SH-SY5Y (cell line): ENCODE data around the gene GNG14.

Experiments used
- GATA2 ChIP-seq: IDR thresholded peaks from 2 replicates; pipeline ENCODE4 v1.6.1; 2011; ENCODE audit warnings: mild to moderate bottlenecking, low read depth, low read length
- GATA3 ChIP-seq: IDR thresholded peaks from 2 replicates; pipeline ENCODE4 v1.6.1; 2011; ENCODE audit warnings: low read depth, mild to moderate bottlenecking, low read length, moderate library complexity

Gene GNG14

DNA sequence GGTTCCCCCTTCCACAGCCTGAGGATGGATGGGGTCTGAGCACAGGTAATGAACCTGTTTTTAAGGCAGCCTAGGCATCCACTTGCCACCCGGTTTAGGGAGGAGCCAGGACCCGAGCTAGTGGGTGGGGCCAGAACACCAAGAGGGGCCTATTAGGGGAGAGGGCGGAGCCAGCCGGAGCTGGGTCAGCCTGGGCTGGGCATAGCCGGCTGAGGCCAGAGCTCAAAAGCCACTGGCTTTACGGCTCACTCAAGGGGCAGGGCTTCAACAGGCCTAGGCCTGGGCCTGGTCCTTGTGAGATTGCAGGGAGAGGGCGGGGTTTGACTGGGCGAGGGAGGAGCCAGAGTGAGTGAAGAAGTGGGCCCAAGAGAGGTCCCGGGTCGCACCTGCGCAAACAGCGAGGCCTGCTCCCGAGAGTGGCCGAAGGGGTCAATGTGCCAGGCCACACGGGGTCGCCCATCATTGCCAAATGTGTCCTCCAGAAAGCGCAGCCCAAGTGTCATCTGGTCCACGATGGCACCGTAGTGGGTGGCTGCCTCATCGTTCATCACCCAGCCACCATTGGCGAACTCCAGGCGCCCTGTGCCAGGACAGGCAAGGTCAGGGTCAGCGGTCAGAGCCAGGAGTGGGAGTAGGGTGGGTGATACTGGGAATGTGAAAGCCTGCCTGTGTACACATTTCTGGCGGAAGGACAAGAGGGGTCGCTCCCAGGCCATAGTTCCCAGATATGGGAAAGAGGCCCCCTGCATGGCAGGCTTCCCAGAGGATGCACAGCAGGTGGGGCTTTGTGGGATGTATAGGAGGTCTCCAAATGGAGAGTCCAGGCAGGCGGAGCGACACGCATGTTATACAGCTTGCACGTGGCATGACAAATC is 23.2 kb upstream of the GNG14 start:
- no peak for TF ChIP-seq GATA3
- no peak for TF ChIP-seq GATA2

DNA sequence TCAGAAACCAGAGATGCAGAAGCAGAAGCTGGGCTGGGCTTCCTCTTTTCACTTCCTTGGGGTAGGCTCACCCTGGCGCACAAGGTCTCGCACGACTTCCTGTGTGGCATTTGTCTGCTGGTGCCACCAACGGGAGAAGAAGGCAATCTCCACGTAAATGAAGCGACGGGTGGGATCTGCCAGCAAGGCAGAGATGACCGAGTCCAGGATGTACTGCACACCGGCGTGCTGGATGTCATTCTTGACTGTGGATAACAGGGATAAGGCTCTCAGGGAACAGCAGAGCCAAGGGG is 22.6 kb upstream of the GNG14 start:
- TF ChIP-seq GATA3: no peak
- TF ChIP-seq GATA2: no peak

DNA sequence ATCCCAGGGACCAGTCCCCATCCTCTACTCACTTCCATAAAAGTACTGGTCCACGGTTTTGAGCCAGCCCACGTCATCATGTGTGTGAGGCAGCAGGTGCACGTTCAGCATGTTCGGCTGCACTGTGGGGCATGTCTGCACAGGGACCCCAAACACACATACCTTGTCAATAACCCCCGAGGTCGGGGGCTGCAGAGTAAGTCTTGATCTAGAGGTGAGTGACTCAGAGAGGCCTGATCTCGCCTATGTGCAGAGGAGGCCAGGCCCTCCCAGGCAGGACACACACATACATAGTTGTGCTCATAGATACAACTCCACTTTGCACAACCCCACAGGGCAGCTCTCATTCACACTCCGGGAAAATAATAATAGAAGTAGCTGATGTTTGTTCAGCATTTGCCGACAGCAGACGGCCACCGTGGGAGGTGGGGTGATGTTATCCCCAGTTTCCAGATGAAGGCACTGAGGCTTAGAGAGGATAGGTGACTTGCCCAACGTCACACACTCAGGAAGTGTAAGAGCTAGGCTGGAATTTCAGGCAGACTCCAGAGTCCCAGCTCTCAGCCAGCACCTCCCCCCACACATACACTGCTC is 22.0 kb upstream of the GNG14 start:
- TF ChIP-seq GATA3 (no peak), GATA2 (no peak)

DNA sequence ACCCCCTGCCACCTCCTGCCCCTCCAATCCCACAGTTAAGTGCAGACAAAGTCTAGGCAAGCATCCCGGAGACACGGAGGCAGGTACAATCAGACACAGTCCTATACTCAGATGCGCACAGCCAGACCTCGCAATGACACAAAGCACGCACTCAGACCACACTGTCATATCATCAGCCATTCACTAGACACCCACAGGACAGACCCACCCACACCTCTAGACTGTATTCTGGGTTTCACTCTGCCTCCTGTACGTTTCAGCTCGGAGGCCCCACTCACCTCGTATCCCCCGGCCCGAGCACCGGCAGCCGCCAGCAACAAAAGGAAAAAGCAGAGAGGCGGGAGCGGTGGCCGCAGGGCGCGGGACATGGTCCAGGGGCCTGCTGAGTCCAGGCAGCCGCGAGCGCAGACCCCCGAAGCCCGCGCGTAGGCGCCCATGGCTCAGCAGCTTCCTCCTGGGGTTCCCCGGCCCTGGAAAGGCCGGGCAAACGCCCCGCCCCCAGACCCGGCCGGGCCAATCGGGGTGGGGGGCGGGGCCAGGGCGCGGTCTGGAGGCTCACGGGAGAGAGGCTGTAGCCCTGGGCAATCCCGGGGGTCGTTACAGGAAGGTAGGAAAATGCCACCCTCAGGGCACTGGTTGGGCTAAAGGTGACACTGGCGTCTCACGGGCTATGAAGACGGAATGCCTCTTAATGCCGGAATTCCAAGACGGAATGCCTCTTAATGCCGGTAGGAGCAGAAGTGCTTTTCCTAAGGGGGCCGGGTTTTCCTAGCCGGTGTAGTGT is 21.3 kb upstream of the GNG14 start, which contains the start of the genes MAN2B1 and WDR83:
Gene MAN2B1 (minus strand): TSS at position 478 of the 784 bp plus-strand sequence. CDS start 41 bp downstream, at position 437.
Gene WDR83 (plus strand): TSS at position 543 of the 784 bp plus-strand sequence. CDS start 2,984 bp downstream, outside the sequence.
- TF ChIP-seq GATA2 (no peak), GATA3 (no peak)

DNA sequence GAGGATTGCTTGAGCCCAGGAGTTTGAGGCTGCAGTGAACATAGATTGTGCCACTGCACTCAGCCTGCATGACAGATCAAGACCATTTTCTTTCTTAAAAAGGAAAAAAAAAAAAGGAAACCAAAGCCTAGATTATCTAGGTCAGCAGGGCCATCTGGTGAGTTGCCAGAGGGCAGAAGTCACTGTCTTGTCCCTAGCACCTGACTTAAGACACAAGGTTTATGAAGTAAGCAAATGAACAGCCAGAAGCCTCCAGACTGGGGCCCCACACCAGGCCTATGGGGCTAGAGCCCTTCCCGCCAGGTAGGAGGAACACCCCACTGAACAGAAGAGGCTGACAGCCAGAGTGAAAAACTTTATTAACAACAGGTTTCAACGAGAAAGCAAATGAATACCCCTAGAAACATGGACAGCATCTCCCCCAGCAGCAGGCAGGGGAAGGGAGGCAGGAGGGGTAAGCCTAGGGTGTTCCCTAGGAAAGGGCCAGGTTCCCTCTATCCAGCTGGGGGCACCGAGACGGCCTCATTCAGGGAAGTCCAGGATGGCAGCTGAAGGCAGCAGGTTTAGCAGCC is 20.0 kb upstream of the GNG14 start:
- TF ChIP-seq GATA2: no peak
- TF ChIP-seq GATA3: no peak

DNA sequence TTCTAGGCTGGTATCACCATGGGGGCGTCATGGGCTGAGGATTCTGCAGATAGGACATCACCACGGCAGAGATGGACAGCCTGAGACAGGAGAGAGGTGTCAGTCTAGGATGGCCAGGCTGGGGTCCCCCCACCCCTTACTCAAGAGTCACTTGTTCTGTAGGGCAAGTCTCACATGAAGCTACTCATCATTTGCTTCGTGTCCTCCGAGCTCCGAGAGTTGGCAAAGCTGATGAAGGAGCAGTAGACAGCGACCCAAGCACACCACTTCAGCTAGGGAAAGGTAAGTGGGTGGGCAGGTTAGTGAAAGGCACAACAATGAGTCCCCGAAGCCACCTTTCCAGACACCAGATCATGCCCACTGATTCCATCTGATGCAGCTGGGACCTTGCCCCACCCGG is 19.5 kb upstream of the GNG14 start:
- no peak for TF ChIP-seq GATA3

DNA sequence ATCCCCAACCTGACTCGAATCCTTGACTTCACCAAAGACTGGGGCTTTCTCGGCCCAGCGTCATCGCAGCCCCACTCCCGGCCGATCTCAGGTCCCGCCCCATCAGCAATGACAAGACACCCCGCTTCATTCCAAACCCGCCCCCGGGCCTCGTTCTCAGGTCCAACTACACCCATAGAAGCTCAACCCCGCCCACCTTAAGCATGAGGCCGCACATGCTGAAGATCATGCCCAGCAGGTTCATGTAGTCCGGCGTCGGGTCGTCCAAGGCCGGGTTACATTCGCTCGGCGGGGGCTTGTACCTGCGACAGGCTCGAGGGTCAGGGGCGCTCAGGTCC is 18.9 kb upstream of the GNG14 start:
- TF ChIP-seq GATA3 (no peak), GATA2 (no peak)

DNA sequence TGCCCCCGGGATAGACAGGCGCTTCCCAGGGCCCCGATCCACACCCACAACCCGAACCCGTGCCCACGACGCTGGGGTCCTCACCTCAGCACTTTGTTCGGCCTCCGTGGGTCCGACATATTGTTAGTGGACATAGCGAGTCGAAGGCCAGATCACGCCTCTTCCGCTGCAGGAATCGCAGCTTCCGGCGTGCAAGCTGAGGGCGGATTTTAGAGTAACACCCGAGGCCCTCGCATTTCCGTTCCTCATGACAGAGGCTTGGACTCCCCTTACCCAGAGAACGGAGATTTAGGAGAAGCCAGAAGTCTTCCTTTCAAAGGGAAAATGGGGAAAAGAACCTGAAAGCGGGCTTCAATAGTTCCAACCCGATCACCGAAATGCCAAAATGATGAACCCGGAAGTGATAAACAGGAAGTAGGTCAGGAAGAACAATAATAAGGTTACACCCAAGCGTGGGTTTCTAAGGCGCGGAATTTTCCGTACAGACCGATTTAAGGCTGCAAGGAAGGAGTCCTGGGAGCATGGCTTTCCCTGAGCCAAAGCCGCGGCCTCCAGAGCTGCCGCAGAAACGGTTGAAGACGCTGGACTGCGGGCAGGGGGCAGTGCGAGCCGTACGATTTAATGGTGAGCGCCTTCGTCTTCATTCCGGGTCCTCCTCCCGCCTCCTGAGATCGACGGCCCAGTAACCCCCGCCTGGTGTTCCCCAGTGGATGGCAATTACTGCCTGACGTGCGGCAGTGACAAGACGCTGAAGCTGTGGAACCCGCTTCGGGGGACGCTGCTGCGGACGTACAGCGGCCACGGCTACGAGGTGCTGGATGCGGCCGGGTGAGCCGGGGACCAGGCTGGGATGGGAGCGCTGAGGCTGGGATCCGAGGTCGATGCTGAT is 18.3 kb upstream of the GNG14 start:
- no peak for TF ChIP-seq GATA3
- no peak for TF ChIP-seq GATA2

DNA sequence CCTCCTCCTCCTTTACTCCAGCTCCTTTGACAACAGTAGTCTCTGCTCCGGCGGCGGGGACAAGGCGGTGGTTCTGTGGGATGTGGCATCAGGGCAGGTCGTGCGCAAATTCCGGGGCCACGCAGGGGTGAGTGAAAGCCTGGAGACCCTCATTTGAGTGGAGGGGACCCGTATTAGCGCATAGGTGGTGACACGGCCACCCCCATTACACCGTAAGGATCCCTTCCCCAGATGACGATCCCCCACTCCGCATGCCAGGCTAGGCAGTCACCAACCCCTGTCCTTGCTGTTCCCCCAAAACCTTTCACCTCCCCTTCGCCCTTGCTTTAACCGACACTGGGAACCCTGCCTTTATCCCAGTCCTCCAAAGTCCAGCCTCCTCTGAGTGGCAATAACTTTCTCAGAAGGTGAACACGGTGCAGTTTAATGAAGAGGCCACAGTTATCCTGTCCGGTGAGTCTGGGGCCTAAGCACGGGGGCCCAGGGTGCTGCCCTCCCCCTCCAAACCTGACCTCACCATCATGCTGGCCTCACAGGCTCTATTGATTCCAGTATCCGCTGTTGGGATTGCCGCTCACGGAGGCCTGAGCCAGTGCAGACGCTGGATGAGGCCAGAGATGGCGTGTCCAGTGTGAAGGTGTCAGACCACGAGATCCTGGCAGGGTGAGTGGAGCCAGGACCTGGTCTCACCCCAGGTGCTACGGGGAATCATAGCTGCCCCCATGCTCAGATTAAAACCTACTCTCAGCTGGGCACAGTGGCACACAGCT is 17.5 kb upstream of the GNG14 start:
- TF ChIP-seq GATA2 (no peak), GATA3 (no peak)

DNA sequence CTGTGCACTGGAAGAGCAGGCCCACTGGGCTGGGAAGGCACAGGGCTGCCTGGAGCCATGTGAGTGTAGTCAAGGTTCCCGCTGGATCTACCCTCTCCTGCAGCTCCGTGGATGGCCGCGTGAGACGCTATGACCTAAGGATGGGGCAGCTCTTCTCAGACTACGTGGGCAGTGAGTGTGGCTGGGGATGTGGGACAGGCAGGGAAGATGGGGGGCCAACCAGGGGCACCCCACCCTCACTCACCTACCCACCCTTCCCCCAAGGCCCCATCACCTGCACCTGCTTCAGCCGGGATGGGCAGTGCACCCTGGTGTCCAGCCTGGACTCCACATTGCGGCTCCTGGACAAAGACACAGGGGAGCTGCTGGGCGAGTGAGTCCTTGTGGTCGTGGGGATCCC is 15.1 kb upstream of the GNG14 start:
- TF ChIP-seq GATA3 (no peak), GATA2 (no peak)

DNA sequence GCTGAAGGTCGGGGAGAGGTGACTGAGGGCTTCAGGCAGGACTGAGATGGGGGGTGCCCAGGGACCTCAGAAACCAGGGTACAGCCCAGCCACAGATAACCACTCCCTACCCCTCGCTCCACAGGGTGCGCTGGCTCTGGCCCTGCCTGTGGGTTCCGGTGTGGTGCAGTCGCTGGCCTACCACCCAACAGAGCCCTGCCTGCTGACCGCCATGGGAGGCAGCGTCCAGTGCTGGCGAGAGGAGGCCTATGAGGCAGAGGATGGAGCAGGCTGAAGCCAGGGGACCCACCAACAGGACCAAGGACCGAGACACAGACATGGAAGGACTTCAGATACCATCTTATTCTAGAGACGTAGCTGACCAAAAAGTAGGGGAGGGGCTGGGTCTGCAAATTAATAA is 12.4 kb upstream of the GNG14 start:
- TF ChIP-seq GATA2: no peak

DNA sequence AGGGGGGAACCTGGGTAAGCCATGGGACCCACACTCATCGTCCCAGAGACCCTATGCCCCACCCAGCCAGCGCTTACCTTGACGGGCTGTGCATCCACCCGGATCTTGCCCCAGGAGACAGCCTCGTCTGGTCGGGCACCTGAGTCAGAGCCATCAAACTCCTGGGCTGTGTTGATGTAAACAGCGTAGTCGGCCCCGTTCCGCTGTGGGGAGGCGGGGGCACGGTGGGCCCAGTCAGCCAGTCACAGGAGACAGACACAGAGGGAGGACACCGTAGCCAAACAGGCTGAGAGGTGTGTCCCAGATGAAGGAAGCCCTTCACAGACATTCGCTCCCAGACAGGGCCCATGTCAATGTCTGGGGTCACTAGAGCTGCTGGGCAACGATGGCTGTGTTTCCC is 11.9 kb upstream of the GNG14 start:
- TF ChIP-seq GATA3 (no peak), GATA2 (no peak)

DNA sequence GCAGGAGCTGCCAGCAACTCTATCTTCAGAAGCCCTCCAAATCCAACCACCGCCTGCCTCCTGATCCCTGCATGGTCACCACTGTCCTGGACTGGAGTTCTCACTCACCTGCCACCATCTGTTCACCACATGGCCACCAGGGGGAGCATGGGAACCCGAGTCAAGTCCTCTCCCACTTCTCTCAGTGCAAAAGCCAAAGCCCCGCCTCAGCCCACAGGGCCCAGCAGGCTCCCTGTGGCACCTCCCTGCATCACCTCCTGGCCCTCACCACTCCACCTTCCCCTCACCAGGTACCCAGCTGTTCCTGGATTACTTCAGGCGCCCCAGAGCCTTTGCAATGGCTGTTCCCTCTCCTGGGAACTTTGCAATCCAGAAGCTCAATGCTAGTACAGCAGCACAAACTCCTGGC is 11.4 kb upstream of the GNG14 start:
- TF ChIP-seq GATA3 (no peak), GATA2 (no peak)
